ENCODE measurements around the gene IYD. TPM values are rescaled to one million over a fixed set of nuclear protein-coding genes. Genes with fewer than 3 reads are reported as not detected.

The IYD gene
- total and polyA plus RNA-seq, 11 donors: 0.12 TPM; not detected in 10

- no peaks in the 10 kb centered on the region for H3K36me3 ChIP-seq
Observed at GRCh38 chr6:150355932-150356331, 12.9 kb upstream of the IYD start.

GRCh38 chr6:150361876-150362275 lies 6.9 kb upstream of the IYD start:
- ATAC-seq: no peak
- Histone ChIP-seq H3K4me1 (no peaks in the 10 kb centered on the region), H3K27me3 (no peaks in the 10 kb centered on the region), H3K27ac (no peak overlapping the region), H3K4me3 (no peak overlapping the region), H3K9me3 (no peaks in the 10 kb centered on the region), H3K36me3 (no peaks in the 10 kb centered on the region)
- TF ChIP-seq POLR2A (IDR thresholded peaks at IDR 0.05): no peak
- TF ChIP-seq, protein P1, sequence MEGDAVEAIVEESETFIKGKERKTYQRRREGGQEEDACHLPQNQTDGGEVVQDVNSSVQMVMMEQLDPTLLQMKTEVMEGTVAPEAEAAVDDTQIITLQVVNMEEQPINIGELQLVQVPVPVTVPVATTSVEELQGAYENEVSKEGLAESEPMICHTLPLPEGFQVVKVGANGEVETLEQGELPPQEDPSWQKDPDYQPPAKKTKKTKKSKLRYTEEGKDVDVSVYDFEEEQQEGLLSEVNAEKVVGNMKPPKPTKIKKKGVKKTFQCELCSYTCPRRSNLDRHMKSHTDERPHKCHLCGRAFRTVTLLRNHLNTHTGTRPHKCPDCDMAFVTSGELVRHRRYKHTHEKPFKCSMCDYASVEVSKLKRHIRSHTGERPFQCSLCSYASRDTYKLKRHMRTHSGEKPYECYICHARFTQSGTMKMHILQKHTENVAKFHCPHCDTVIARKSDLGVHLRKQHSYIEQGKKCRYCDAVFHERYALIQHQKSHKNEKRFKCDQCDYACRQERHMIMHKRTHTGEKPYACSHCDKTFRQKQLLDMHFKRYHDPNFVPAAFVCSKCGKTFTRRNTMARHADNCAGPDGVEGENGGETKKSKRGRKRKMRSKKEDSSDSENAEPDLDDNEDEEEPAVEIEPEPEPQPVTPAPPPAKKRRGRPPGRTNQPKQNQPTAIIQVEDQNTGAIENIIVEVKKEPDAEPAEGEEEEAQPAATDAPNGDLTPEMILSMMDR (IDR thresholded peaks at IDR 0.05): no peak
- 57 to 71% (median 70%) methylated on average over 3 of the region's 3 CpGs for WGBS, 4 donors
- no peak for DNase-seq
- intact Hi-C loops (cut with DNase I): no loop called here

More at GRCh38 chr6:150355932-150356331, 12.9 kb upstream of the IYD start:
- TF ChIP-seq, protein P1 (IDR thresholded peaks at IDR 0.05): no peak
- Histone ChIP-seq H3K4me3 (no peak overlapping the region), H3K27me3 (no peaks in the 10 kb centered on the region), H3K4me1 (no peaks in the 10 kb centered on the region), H3K9me3 (no peaks in the 10 kb centered on the region), H3K27ac (no peak overlapping the region)
- intact Hi-C loops (cut with DNase I): no loop called here
- DNase-seq (no peak), ATAC-seq (no peak)
- WGBS, 4 donors: 74 to 82% (median 78%) methylated on average over 4 of the region's 4 CpGs

DNA sequence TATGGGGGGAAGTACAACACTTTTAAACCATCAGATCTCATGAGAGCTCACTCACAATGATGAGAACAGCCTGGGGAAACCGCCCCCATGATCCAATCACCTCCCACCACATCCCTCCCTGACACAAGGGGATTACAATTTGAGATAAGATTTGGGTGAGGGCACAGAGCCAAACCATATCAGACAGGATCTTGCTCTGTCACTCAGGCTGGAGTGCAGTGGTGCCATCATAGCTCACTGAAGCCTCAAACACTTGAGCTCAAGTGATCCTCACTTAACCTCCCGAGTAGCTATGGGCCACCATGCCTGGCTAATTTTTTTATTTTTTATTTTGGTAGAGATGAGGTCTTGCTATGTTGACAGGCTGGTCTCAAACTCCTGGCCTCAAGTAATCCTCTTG lies 5.1 kb upstream of the IYD start:
- H3K4me3 ChIP-seq: no peak overlapping the region
- no peak for DNase-seq
- H3K9me3 ChIP-seq: no peaks in the 10 kb centered on the region
- WGBS, 4 donors: 71 to 86% (median 77%) methylated on average over 2 of the region's 2 CpGs
- ATAC-seq: no peak
- H3K27ac ChIP-seq: no peak overlapping the region
- TF ChIP-seq, protein P1 (IDR thresholded peaks at IDR 0.05): no peak
- no peak for TF ChIP-seq POLR2A (IDR thresholded peaks at IDR 0.05)
- H3K36me3 ChIP-seq: no peaks in the 10 kb centered on the region
- no peaks in the 10 kb centered on the region for H3K27me3 ChIP-seq
- H3K4me1 ChIP-seq: no peaks in the 10 kb centered on the region
- intact Hi-C loops (cut with DNase I): no loop called here

- no peak overlapping the region for H3K4me3 ChIP-seq
- H3K27me3 ChIP-seq: no peaks in the 10 kb centered on the region
- intact Hi-C loops (cut with DNase I): no loop called here
- TF ChIP-seq POLR2A (IDR thresholded peaks at IDR 0.05): no peak
- TF ChIP-seq, protein P1 (IDR thresholded peaks at IDR 0.05): no peak
- ATAC-seq (no peak), DNase-seq (no peak)
- no peaks in the 10 kb centered on the region for H3K4me1 ChIP-seq
- no peaks in the 10 kb centered on the region for H3K9me3 ChIP-seq
- 92 to 93% (median 92%) methylated on average over 7 of the region's 7 CpGs for WGBS, 4 donors
- no peak overlapping the region for H3K27ac ChIP-seq
- no peaks in the 10 kb centered on the region for H3K36me3 ChIP-seq
Observed at GRCh38 chr6:150366118-150366778, 2.6 kb upstream of the IYD start.
